ENCODE data around the gene CABP1. TPM values are rescaled to one million over a fixed set of nuclear protein-coding genes. Genes with fewer than 3 reads are reported as not detected.

CABP1 gene
- total RNA-seq, 1 donor from 2014 or later: not detected

GRCh38 chr12:120684523-120684932, 44.1 kb downstream of the CABP1 start:
- peak overlapping the region; percentile 21 for H3K27ac Mint-ChIP-seq
- DNase-seq (ENCODE audit: low spot score): no peak
- H3K4me1 Mint-ChIP-seq (ENCODE audit: low read depth): peaks cover 26% of the 10 kb centered on the region
- no peaks in the 10 kb centered on the region for H3K9me3 Mint-ChIP-seq
- H3K36me3 Mint-ChIP-seq (ENCODE audit: low read depth): no peaks in the 10 kb centered on the region
- H3K4me3 Mint-ChIP-seq: peak overlapping the region; percentile 60
- no peaks in the 10 kb centered on the region for H3K27me3 Mint-ChIP-seq (ENCODE audit: insufficient read depth)
- intact Hi-C loops (cut with micrococcal nuclease): loop anchor here (10.0 kb wide), 1 partner anchor 1840 kb away; the partner anchor contains the start of genes KNTC1 and RSRC2

GRCh38 chr12:120685522-120685921, 45.1 kb downstream of the CABP1 start:
- no peak for DNase-seq (ENCODE audit: low spot score)
- no peaks in the 10 kb centered on the region for H3K9me3 Mint-ChIP-seq
- peak overlapping the region; percentile 40 for H3K27ac Mint-ChIP-seq

GRCh38 chr12:120686151-120686689, 45.8 kb downstream of the CABP1 start:
- H3K9me3 Mint-ChIP-seq: no peaks in the 10 kb centered on the region
- intact Hi-C loops (cut with micrococcal nuclease): loop anchor here (1.0 to 10.0 kb wide), 13 partner anchors 28 to 1839 kb away; partner anchors contain the start of genes ACADS, CAMKK2, COX6A1 and KNTC1
- no peaks in the 10 kb centered on the region for H3K27me3 Mint-ChIP-seq (ENCODE audit: insufficient read depth)
- peaks cover 41% of the 10 kb centered on the region for H3K4me1 Mint-ChIP-seq (ENCODE audit: low read depth)
- peaks cover 2% of the 10 kb centered on the region for H3K36me3 Mint-ChIP-seq (ENCODE audit: low read depth)
- H3K27ac Mint-ChIP-seq: peak overlapping the region; percentile 86
- peak; percentile 97 for DNase-seq (ENCODE audit: low spot score)
- peak overlapping the region; percentile 88 for H3K4me3 Mint-ChIP-seq

More at GRCh38 chr12:120685522-120685921, 45.1 kb downstream of the CABP1 start:
- intact Hi-C loops (cut with micrococcal nuclease): loop anchor here (5.0 to 10.0 kb wide), 2 partner anchors 1097 to 1839 kb away; partner anchors contain the start of genes KNTC1 and RSRC2
- Mint-ChIP-seq H3K36me3 (ENCODE audit: low read depth) (no peaks in the 10 kb centered on the region), H3K4me3 (peak overlapping the region; percentile 88), H3K27me3 (ENCODE audit: insufficient read depth) (no peaks in the 10 kb centered on the region), H3K4me1 (ENCODE audit: low read depth) (peaks cover 34% of the 10 kb centered on the region)

- peaks cover 3% of the 10 kb centered on the region for H3K36me3 Mint-ChIP-seq (ENCODE audit: low read depth)
- H3K4me3 Mint-ChIP-seq: peak within 1 kb of the TSS; percentile 88
- H3K27me3 Mint-ChIP-seq (ENCODE audit: insufficient read depth): no peaks in the 10 kb centered on the region
- H3K9me3 Mint-ChIP-seq: no peaks in the 10 kb centered on the region
- peak; percentile 100 for DNase-seq (ENCODE audit: low spot score)
- intact Hi-C loops (cut with micrococcal nuclease): loop anchor here (1.0 to 10.0 kb wide), 16 partner anchors 27 to 1838 kb away; partner anchors contain the start of genes ACADS, CAMKK2, COX6A1 and KNTC1
- H3K27ac Mint-ChIP-seq: peak within 1 kb of the TSS; percentile 86
- H3K4me1 Mint-ChIP-seq (ENCODE audit: low read depth): peaks cover 48% of the 10 kb centered on the region
Observed at GRCh38 chr12:120686690-120687577, 46.5 kb downstream of the CABP1 start, which contains the start of gene MLEC. MLEC (plus strand) TSS chr12:120687149; CDS start chr12:120687297, 148 bp downstream.

GRCh38 chr12:120687578-120688289, 47.3 kb downstream of the CABP1 start:
- H3K36me3 Mint-ChIP-seq (ENCODE audit: low read depth): peaks cover 10% of the 10 kb centered on the region
- peak overlapping the region; percentile 63 for H3K27ac Mint-ChIP-seq
- intact Hi-C loops (cut with micrococcal nuclease): loop anchor here (1.0 to 10.0 kb wide), 10 partner anchors 106 to 1837 kb away; partner anchors contain the start of genes CAMKK2, COX6A1, KNTC1 and P2RX4
- H3K9me3 Mint-ChIP-seq: no peaks in the 10 kb centered on the region
- H3K4me3 Mint-ChIP-seq: peak overlapping the region; percentile 85
- no peaks in the 10 kb centered on the region for H3K27me3 Mint-ChIP-seq (ENCODE audit: insufficient read depth)
- H3K4me1 Mint-ChIP-seq (ENCODE audit: low read depth): peaks cover 56% of the 10 kb centered on the region
- no peak for DNase-seq (ENCODE audit: low spot score)

GRCh38 chr12:120688527-120689071, 48.2 kb downstream of the CABP1 start:
- peak overlapping the region; percentile 85 for H3K4me3 Mint-ChIP-seq
- H3K27me3 Mint-ChIP-seq (ENCODE audit: insufficient read depth): no peaks in the 10 kb centered on the region
- H3K27ac Mint-ChIP-seq: peak overlapping the region; percentile 63
- H3K4me1 Mint-ChIP-seq (ENCODE audit: low read depth): peaks cover 64% of the 10 kb centered on the region
- no peaks in the 10 kb centered on the region for H3K9me3 Mint-ChIP-seq
- intact Hi-C loops (cut with micrococcal nuclease): loop anchor here (5.0 to 10.0 kb wide), 2 partner anchors 1094 to 1836 kb away; partner anchors contain the start of genes KNTC1 and RSRC2
- H3K36me3 Mint-ChIP-seq (ENCODE audit: low read depth): peaks cover 15% of the 10 kb centered on the region
- no peak for DNase-seq (ENCODE audit: low spot score)

GRCh38 chr12:120689397-120690082, 49.1 kb downstream of the CABP1 start:
- H3K27me3 Mint-ChIP-seq (ENCODE audit: insufficient read depth): no peaks in the 10 kb centered on the region
- no peak overlapping the region for H3K27ac Mint-ChIP-seq
- DNase-seq (ENCODE audit: low spot score): no peak
- no peaks in the 10 kb centered on the region for H3K9me3 Mint-ChIP-seq
- H3K4me3 Mint-ChIP-seq: peak overlapping the region; percentile 85
- H3K4me1 Mint-ChIP-seq (ENCODE audit: low read depth): peaks cover 70% of the 10 kb centered on the region
- intact Hi-C loops (cut with micrococcal nuclease): loop anchor here (5.0 to 10.0 kb wide), 2 partner anchors 1093 to 1835 kb away; partner anchors contain the start of genes KNTC1 and RSRC2
- peaks cover 24% of the 10 kb centered on the region for H3K36me3 Mint-ChIP-seq (ENCODE audit: low read depth)

GRCh38 chr12:120690083-120690450, 49.6 kb downstream of the CABP1 start:
- intact Hi-C loops (cut with micrococcal nuclease): no loop called here
- no peak for DNase-seq (ENCODE audit: low spot score)
- H3K9me3 Mint-ChIP-seq: no peaks in the 10 kb centered on the region
- no peaks in the 10 kb centered on the region for H3K27me3 Mint-ChIP-seq (ENCODE audit: insufficient read depth)
- no peak overlapping the region for H3K4me3 Mint-ChIP-seq
- no peak overlapping the region for H3K27ac Mint-ChIP-seq
- peaks cover 68% of the 10 kb centered on the region for H3K4me1 Mint-ChIP-seq (ENCODE audit: low read depth)
- peaks cover 29% of the 10 kb centered on the region for H3K36me3 Mint-ChIP-seq (ENCODE audit: low read depth)

GRCh38 chr12:120690978-120691377, 50.6 kb downstream of the CABP1 start:
- peak overlapping the region; percentile 55 for H3K27ac Mint-ChIP-seq

GRCh38 chr12:120692524-120693033, 52.2 kb downstream of the CABP1 start:
- Mint-ChIP-seq H3K4me1 (ENCODE audit: low read depth) (peaks cover 68% of the 10 kb centered on the region), H3K27me3 (ENCODE audit: insufficient read depth) (no peaks in the 10 kb centered on the region), H3K27ac (peak overlapping the region; percentile 76), H3K9me3 (no peaks in the 10 kb centered on the region), H3K4me3 (peak overlapping the region; percentile 24), H3K36me3 (ENCODE audit: low read depth) (peaks cover 46% of the 10 kb centered on the region)
- no peak for DNase-seq (ENCODE audit: low spot score)
- intact Hi-C loops (cut with micrococcal nuclease): no loop called here

More at GRCh38 chr12:120690978-120691377, 50.6 kb downstream of the CABP1 start:
- intact Hi-C loops (cut with micrococcal nuclease): no loop called here
- peaks cover 68% of the 10 kb centered on the region for H3K4me1 Mint-ChIP-seq (ENCODE audit: low read depth)
- no peaks in the 10 kb centered on the region for H3K27me3 Mint-ChIP-seq (ENCODE audit: insufficient read depth)
- DNase-seq (ENCODE audit: low spot score): no peak
- peak overlapping the region; percentile 20 for H3K4me3 Mint-ChIP-seq
- peaks cover 33% of the 10 kb centered on the region for H3K36me3 Mint-ChIP-seq (ENCODE audit: low read depth)
- no peaks in the 10 kb centered on the region for H3K9me3 Mint-ChIP-seq

- Mint-ChIP-seq H3K9me3 (no peaks in the 10 kb centered on the region), H3K36me3 (ENCODE audit: low read depth) (peaks cover 50% of the 10 kb centered on the region), H3K27me3 (ENCODE audit: insufficient read depth) (no peaks in the 10 kb centered on the region), H3K4me3 (no peak overlapping the region), H3K4me1 (ENCODE audit: low read depth) (peaks cover 57% of the 10 kb centered on the region), H3K27ac (peak overlapping the region; percentile 18)
- intact Hi-C loops (cut with micrococcal nuclease): no loop called here
- DNase-seq (ENCODE audit: low spot score): no peak
Observed at GRCh38 chr12:120693848-120694247, 53.4 kb downstream of the CABP1 start.

All from activated T-helper 1 cell treated with anti-CD3 and anti-CD28 coated beads, Interleukin-12 subunit alpha, Interleukin-12 subunit beta, Interleukin-2, Interleukin-4 antibody, amounts not matched to agents 30 ng/mL and 10 ng/mL and 1 ng/mL, durations not matched to agents 14 hours and 24 hours and 36 hours (primary cell).